Measurements from ENCODE around the gene SLC16A1. TPM values are rescaled to one million over a fixed set of nuclear protein-coding genes. Genes with fewer than 3 reads are reported as not detected.
"Not testable (repeated sequence)": the region's sequence is repeated elsewhere in the genome, so short reads cannot be mapped to it uniquely, and the experiment has no call there.

The SLC16A1 gene
- total RNA-seq, 2 donors from 2014 or later = 22.3 to 39.1 TPM

DNA sequence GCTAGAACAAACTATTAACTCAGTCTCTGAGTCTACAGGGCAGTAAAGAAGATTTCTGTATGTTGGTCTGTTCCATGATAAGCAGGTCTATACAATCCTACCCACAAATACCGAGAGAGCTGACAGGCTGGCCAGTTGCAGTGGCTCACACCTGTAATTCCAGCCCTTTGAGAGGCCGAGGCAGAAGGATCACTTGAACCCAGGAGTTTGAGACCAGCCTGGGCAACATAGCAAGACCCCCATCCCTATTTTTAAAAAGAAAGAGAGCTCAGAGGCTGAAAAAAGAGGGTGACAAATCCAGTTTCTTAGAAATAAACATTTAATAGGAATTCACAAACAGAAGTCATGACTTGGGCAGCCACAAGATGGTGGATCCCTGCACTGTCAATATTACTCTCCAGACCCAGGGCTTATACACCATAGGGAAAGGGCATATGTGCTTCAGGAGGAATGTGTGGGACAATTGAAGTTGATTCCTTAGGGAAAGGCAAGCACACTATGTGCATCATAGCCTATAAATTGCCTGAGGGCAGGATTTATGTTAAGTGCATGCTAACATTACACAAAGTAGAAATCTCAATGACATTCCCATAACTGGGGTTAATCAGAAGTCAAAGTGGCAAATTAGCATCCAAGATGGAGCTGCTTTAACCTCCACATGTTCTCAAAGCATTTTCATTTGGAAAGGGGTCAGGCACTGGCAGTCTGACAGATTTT, 66.8 kb downstream of the SLC16A1 start:
- Histone ChIP-seq H3K27me3 (replicated peaks; ENCODE audit: insufficient read depth) (no peaks in the 10 kb centered on the region), H3K4me1 (ENCODE audit: control insufficient read depth in 1 of 2, low read depth in 2 of 2) (no peaks in the 10 kb centered on the region), H3K9me3 (peaks cover 4% of the 10 kb centered on the region), H3K36me3 (no peaks in the 10 kb centered on the region), H3K27ac (no peak overlapping the region), H3K4me3 (no peak overlapping the region)
- no peak for DNase-seq (ENCODE audit: low spot score)
- TF ChIP-seq, protein P1, sequence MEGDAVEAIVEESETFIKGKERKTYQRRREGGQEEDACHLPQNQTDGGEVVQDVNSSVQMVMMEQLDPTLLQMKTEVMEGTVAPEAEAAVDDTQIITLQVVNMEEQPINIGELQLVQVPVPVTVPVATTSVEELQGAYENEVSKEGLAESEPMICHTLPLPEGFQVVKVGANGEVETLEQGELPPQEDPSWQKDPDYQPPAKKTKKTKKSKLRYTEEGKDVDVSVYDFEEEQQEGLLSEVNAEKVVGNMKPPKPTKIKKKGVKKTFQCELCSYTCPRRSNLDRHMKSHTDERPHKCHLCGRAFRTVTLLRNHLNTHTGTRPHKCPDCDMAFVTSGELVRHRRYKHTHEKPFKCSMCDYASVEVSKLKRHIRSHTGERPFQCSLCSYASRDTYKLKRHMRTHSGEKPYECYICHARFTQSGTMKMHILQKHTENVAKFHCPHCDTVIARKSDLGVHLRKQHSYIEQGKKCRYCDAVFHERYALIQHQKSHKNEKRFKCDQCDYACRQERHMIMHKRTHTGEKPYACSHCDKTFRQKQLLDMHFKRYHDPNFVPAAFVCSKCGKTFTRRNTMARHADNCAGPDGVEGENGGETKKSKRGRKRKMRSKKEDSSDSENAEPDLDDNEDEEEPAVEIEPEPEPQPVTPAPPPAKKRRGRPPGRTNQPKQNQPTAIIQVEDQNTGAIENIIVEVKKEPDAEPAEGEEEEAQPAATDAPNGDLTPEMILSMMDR (IDR thresholded peaks at IDR 0.05) = no peak
- no peak for ATAC-seq (ENCODE audit: insufficient number of reproducible peaks, low FRiP score, low read depth)

DNA sequence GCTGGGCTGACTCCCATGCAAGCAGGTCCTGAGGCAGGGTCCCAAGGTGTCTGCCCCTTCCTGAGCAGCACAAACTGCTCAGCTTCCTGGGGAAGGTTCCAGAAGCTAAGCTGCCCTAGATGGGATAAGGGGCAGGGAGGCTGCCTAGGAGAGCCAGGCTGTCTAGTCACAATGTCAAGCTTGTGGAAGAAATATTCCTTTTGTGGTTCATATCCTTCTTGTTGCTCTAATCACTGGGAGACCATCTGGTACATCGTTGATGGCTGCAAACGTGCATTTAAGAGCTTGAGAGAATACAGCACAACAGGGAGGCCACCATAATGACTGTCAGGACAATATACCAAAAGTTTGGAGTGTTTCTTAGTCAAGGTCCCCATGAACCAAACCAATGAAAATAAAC, 67.4 kb downstream of the SLC16A1 start:
- H3K27me3 ChIP-seq (replicated peaks; ENCODE audit: insufficient read depth) = no peaks in the 10 kb centered on the region
- no peak for ATAC-seq (ENCODE audit: insufficient number of reproducible peaks, low FRiP score, low read depth)
- TF ChIP-seq, protein P1 (IDR thresholded peaks at IDR 0.05) = no peak

DNA sequence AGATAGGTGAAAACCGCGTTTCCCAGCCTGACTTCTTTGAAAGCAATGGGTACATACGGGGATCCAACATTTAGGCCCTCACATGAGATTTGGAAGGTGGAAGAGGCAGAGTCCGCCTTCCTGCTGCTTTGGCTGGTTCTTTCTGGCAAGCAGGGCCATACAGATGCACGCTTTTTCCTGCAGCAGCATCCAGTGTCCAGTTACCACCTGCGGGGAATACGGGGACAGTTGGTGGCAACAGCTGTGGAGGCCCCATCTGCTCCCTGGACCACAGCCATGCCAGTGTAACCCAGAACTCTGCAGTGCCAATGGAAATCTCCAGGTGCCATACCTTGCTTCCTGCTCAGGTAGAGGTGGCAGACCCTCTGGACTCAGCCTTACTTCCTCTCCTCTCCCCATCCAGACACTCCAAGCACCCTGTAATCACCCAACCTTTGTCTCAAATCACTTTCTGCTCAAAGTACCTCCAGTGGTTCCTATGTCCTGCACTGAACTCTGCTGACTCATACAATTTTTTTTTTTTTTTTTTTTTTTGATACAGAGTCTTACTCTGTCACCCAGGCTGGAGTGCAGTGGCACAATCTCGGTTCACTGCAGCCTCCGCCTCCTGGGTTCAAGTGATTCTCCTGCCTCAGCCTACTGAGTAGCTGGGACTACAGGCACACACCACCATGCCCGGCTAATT, 68.3 kb downstream of the SLC16A1 start:
- Histone ChIP-seq H3K27me3 (replicated peaks; ENCODE audit: insufficient read depth) (no peaks in the 10 kb centered on the region), H3K4me3 (no peak overlapping the region), H3K9me3 (no peaks in the 10 kb centered on the region), H3K36me3 (no peaks in the 10 kb centered on the region), H3K27ac (no peak overlapping the region), H3K4me1 (ENCODE audit: control insufficient read depth in 1 of 2, low read depth in 2 of 2) (no peaks in the 10 kb centered on the region)
- DNase-seq (ENCODE audit: low spot score) = no peak
- no peak for ATAC-seq (ENCODE audit: insufficient number of reproducible peaks, low FRiP score, low read depth)
- TF ChIP-seq, protein P1 (IDR thresholded peaks at IDR 0.05) = no peak

More for the DNA sequence above, 67.4 kb downstream of the SLC16A1 start:
- Histone ChIP-seq H3K4me3 (no peak overlapping the region), H3K4me1 (ENCODE audit: control insufficient read depth in 1 of 2, low read depth in 2 of 2) (no peaks in the 10 kb centered on the region), H3K9me3 (peaks cover 4% of the 10 kb centered on the region), H3K36me3 (no peaks in the 10 kb centered on the region), H3K27ac (no peak overlapping the region)
- no peak for DNase-seq (ENCODE audit: low spot score)

DNA sequence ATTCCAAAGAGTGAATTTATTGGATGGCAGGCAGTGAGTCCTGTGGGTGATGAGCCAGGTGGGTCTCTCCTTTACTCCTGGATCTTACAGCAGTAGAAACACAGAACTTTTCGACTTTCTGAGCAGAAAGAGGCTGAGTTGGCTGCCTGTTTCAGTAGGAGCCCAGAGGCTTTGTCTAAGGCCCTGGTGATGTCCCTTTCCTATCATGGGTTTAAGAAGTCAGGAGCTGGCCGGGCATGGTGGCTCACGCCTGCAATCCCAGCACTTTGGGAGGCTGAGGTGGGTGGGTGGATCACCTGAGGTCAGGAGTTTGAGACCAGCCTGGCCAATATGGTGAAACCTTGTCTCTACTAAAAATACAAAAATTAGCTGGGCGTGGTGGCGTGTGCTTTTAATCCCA, 71.0 kb downstream of the SLC16A1 start:
- not testable (repeated sequence) for H3K27me3 ChIP-seq (replicated peaks; ENCODE audit: insufficient read depth); ATAC-seq (ENCODE audit: insufficient number of reproducible peaks, low FRiP score, low read depth); H3K4me3 ChIP-seq; H3K4me1 ChIP-seq (ENCODE audit: control insufficient read depth in 1 of 2, low read depth in 2 of 2); DNase-seq (ENCODE audit: low spot score); H3K36me3 ChIP-seq; H3K9me3 ChIP-seq; H3K27ac ChIP-seq

DNA sequence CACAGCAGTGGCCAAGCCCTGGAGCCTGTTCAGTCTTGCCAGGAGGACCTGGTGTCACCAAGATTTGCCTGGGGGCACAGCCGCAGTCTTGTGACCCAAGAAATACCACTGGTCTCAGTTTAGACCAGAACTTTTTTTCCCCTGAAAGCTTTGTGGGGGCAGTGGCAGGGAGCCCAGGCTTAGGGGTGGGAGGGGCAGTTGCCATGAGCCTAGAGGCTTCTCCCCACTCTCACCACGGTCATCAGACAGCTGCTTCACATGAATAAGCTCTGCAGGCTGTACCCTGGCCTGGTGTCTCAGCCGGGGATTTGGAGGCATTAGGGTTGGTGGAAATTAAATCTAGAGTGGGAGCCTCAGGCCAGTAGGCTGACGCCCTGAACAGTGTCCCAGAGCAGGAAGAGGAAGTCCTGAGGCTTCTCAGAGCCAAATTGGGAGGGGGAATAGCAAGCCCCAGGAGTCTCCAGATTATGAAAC, 73.7 kb downstream of the SLC16A1 start:
- Histone ChIP-seq H3K4me1 (ENCODE audit: control insufficient read depth in 1 of 2, low read depth in 2 of 2) (no peaks in the 10 kb centered on the region), H3K9me3 (no peaks in the 10 kb centered on the region), H3K27me3 (replicated peaks; ENCODE audit: insufficient read depth) (no peaks in the 10 kb centered on the region), H3K27ac (no peak overlapping the region), H3K4me3 (no peak overlapping the region), H3K36me3 (no peaks in the 10 kb centered on the region)
- TF ChIP-seq, protein P1 (IDR thresholded peaks at IDR 0.05) = no peak
- ATAC-seq (ENCODE audit: insufficient number of reproducible peaks, low FRiP score, low read depth) = no peak
- no peak for DNase-seq (ENCODE audit: low spot score)

All from thoracic aorta (tissue), 2 donors.